ENCODE results near the gene TNFRSF12A.
"Not testable (repeated sequence)": the region's sequence is repeated elsewhere in the genome, so short reads cannot be mapped to it uniquely, and the experiment has no call there.

TNFRSF12A gene

DNA sequence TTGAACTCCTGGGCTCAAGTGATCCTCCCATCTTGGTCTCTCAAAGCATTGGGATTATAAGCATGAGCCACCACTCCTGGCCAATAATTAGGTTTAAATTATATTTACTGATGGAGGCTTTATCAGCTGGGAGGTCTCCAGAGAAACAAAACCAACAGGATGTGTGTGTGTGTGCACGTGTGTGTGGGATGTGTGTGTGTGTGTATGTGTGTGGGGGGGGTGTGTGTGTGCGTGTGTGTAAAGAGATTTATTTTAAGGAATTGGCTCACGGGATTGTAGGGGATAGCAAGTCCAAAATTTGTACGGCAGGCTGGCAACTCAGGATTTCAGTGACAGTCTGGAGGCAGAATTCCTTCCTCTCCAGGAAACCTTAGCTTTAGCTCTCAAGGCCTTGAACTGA, 30.8 kb downstream of the TNFRSF12A start:
- in situ Hi-C loops (cut with MboI; ENCODE audit: low sequenced_read_pairs, unreplicated experiment): no loop called here

DNA sequence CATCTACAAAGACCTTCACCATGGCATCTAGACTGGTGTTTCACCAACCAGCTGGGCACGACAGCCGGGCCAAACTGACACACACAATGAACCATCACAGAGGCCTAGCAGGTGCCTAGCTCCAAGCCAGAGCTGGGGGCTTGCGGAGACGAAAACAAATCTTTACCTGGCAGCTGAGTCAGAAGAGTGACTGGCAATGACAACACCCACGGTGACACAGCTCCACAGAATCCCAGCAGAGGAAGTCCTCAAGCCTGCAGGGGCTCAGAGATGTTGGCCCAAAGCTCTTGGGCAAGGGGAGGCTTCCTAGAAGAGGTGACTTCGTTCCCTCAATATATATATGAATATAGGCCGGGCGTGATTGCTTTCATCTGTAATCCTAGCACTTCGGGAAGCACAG, 31.3 kb downstream of the TNFRSF12A start:
- TF ChIP-seq, protein P1, sequence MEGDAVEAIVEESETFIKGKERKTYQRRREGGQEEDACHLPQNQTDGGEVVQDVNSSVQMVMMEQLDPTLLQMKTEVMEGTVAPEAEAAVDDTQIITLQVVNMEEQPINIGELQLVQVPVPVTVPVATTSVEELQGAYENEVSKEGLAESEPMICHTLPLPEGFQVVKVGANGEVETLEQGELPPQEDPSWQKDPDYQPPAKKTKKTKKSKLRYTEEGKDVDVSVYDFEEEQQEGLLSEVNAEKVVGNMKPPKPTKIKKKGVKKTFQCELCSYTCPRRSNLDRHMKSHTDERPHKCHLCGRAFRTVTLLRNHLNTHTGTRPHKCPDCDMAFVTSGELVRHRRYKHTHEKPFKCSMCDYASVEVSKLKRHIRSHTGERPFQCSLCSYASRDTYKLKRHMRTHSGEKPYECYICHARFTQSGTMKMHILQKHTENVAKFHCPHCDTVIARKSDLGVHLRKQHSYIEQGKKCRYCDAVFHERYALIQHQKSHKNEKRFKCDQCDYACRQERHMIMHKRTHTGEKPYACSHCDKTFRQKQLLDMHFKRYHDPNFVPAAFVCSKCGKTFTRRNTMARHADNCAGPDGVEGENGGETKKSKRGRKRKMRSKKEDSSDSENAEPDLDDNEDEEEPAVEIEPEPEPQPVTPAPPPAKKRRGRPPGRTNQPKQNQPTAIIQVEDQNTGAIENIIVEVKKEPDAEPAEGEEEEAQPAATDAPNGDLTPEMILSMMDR (IDR thresholded peaks at IDR 0.05; ENCODE audit: borderline replicate concordance, control extremely low read depth, extremely low read depth, insufficient read depth, missing control alignments): no peak
- in situ Hi-C loops (cut with MboI; ENCODE audit: low sequenced_read_pairs, unreplicated experiment): no loop called here
- no peak for DNase-seq (ENCODE audit: low spot score)

More for the DNA sequence above, 30.8 kb downstream of the TNFRSF12A start:
- DNase-seq (ENCODE audit: low spot score): no peak
- TF ChIP-seq, protein P1 (IDR thresholded peaks at IDR 0.05; ENCODE audit: borderline replicate concordance, control extremely low read depth, extremely low read depth, insufficient read depth, missing control alignments): no peak

DNA sequence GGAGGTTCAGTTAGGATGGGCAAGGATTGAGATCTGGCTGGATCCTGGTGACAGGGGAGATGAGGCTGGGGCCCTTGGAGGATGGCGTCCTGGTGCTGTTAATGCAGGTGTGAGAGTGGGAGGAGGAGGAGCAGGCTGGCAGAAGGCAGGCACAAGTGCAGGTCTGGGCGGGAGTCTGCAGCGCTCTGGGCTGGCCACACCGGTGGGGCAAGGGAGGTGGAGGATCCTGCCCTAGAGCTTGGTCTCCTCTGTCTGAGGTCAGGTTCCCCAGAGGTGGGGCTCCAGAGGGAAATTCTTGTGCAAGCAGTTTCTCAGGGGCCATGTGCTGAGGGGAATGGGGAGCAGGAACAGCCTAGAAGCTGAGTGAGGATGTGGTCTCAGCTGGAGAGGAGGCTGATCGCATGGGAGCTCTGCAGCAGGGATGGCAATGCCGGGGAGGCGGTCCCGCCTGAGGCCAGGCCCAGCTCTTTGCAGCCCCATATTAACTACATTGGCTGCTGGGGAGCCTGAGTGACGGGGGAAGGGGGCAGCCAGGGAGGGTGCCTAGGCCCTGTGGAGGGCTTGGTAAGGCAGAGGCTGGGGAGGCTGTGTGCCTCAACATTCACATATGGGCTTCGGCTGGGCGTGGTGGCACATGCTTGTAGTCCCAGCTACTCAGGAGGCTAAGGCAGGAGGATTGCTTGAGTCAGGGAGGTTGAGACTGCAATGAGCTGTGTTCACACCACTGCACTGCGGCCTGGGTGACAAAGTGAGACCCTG, 32.6 kb downstream of the TNFRSF12A start:
- DNase-seq (ENCODE audit: low spot score); in situ Hi-C loops (cut with MboI; ENCODE audit: low sequenced_read_pairs, unreplicated experiment): not testable (repeated sequence)

DNA sequence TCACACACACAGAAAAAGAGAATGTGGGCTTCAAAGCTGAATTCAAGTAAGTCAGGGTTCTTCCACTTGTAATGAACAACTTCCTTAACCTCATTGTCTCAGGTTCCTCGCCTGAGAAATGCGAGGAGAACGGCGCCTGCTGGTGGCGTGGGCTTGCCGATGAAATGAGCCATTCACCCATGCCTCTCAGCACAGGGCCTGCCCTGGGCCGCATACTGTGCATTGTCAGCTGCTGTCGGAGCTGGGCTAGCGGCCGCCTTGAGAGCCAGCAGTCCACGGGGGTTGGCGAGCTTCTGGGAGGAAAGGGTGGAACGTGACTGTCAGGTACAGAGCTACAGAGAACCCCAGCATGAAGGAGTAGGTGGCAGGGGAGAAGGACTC, 33.2 kb downstream of the TNFRSF12A start:
- DNase-seq (ENCODE audit: low spot score); in situ Hi-C loops (cut with MboI; ENCODE audit: low sequenced_read_pairs, unreplicated experiment): not testable (repeated sequence)

DNA sequence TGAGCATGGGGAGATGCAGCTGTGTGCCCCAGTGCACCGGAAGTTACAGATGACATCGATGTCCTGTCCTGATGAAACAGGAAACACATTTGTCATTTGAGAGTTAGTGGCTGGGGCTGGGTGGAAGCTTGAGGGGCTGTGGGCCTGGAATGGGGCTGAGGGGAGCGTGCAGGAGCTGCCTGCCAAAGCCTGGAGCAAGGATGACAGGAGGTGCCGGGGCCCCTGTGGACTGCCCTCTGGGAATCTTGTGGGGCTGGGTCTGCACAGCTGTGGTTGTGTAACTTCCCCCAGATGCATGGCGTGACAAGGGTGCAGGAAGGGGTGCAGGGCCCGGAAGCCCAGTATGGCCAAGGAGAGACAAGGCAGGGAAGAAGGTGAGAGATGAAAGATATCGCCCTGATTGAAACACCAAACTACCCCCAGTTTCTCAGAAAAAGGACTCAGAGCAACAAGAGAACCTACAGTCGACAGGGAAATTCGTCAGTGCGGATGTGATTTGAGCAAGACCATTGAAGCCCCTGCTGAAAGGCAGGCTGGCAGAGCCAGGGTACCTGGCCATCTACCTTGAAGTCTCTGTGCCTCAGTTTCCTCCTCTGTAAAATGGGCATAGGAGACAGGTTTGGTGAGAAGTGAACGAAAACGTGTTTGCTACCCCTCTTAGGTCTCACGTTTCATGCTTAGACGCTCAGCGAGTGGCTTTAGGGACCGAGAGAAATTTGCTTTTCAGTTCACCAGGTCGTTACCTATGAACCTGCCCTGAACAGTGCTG, 35.0 kb downstream of the TNFRSF12A start:
- in situ Hi-C loops (cut with MboI; ENCODE audit: low sequenced_read_pairs, unreplicated experiment): no loop called here
- DNase-seq (ENCODE audit: low spot score): peak; percentile 19
- TF ChIP-seq, protein P1 (IDR thresholded peaks at IDR 0.05; ENCODE audit: borderline replicate concordance, control extremely low read depth, extremely low read depth, insufficient read depth, missing control alignments): no peak

DNA sequence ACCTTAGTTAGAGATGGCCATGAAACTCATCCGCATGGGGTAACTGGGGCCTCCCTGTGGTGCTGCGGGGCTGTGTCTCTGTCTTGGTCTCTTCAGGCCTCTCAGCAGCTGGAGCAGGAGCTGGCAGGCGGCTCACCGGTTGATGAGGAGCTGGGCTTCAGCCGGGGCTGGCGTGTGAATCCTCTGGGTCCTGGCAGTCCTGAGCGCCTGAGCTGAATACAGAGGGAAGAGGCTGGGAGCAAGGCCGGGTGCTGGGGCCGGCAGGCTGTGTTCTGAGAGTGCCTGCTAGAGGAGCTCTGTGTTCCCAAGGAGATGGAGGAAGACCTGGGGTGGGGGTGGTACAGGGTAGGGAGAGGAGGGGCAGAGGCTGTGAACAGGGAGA, 35.6 kb downstream of the TNFRSF12A start:
- DNase-seq (ENCODE audit: low spot score); in situ Hi-C loops (cut with MboI; ENCODE audit: low sequenced_read_pairs, unreplicated experiment): not testable (repeated sequence)

DNA sequence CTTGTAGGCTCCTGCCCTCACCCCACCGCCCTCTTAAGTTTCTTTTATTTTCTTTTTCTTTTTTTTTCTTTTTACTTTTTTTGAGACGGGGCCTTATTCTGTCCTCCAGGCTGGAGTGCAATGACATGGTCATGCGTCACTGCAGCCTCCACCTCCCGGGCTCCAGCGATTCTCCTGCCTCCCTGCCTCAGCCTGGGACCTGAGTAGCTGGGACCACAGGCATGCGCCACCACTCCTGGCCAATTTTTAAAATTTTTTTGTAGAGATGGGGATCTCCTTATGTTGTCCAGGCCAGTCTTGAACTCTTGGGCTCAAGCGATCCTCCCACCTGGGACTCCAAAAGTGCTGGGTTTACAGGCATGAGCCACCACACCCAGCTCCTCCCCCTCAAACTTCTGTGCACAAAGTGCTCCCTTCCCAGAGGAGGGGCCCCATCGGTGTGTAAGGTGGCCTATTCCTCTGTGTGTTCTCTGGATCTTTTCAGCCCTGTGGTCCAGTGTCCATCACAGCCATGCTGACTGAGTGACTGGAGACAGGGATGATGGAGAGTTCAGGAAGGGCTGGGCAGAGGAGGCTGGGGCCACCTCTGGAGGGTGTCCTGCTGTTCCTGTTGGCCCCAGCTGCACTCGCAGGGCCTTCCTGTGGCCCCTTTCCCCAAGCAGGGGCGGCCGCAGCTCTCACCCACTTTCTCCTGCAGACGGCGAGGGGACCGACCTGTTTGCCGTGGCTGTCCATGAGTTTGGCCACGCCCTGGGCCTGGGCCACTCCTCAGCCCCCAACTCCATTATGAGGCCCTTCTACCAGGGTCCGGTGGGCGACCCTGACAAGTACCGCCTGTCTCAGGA, 36.4 kb downstream of the TNFRSF12A start:
- no peak for DNase-seq (ENCODE audit: low spot score)
- TF ChIP-seq, protein P1 (IDR thresholded peaks at IDR 0.05; ENCODE audit: borderline replicate concordance, control extremely low read depth, extremely low read depth, insufficient read depth, missing control alignments): no peak
- in situ Hi-C loops (cut with MboI; ENCODE audit: low sequenced_read_pairs, unreplicated experiment): no loop called here
